OCI-LY3 (cell line): ENCODE measurements around the gene ANKLE1.

Source experiments
- EZH2phosphoT487 ChIP-seq: fragments of 200-600 bp; shearing (Covaris generic); IDR thresholded peaks from 2 replicates; pipeline ENCODE4 v1.6.1; 2018; ENCODE audit warnings: antibody characterized with exemption, mixed run types, low read depth
- TF ChIP-seq, protein P1 (sequence below): fragments of 200-600, 300-600 bp; sonication (generic); IDR thresholded peaks from 2 replicates; pipeline ENCODE4 v1.5.1; 2014; ENCODE audit warnings: antibody characterized with exemption, low read length, low read depth

DNA sequence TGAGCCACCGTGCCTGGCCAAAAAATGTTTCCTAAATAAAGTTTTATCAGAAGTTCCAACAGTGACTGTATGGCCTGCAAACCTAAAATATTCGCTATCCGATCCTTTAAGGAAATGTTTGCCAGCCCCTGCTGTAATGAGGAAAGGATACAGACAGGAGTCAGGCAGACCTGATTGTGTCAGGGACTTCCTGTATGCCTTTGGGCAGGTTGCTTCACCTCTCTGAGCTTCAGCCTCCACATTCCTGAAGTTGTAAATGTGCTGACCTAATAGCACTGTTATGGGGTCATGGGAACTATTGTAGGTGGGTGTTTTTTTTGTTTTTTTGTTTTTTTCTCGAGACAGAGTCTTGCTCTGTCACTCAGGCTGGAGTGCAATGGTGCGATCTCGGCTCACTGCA, 15.3 kb downstream of the ANKLE1 start:
- TF ChIP-seq, protein P1, sequence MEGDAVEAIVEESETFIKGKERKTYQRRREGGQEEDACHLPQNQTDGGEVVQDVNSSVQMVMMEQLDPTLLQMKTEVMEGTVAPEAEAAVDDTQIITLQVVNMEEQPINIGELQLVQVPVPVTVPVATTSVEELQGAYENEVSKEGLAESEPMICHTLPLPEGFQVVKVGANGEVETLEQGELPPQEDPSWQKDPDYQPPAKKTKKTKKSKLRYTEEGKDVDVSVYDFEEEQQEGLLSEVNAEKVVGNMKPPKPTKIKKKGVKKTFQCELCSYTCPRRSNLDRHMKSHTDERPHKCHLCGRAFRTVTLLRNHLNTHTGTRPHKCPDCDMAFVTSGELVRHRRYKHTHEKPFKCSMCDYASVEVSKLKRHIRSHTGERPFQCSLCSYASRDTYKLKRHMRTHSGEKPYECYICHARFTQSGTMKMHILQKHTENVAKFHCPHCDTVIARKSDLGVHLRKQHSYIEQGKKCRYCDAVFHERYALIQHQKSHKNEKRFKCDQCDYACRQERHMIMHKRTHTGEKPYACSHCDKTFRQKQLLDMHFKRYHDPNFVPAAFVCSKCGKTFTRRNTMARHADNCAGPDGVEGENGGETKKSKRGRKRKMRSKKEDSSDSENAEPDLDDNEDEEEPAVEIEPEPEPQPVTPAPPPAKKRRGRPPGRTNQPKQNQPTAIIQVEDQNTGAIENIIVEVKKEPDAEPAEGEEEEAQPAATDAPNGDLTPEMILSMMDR, result no peak
- no peak for TF ChIP-seq EZH2phosphoT487
